ENCODE data around the gene KRT81. TPM values are rescaled to one million over a fixed set of nuclear protein-coding genes. Genes with fewer than 3 reads are reported as not detected.

The KRT81 gene
- total and polyA plus RNA-seq, 2 of the 4 experiments (the other 2 are of a cell fraction), result under 0.01 to 0.05 TPM

- Histone ChIP-seq H3K56ac (ENCODE audit: extremely low read depth, insufficient read depth, low read length) (no peak overlapping the region), H3K27ac (ENCODE audit: insufficient read depth, low read length) (no peak overlapping the region), H3K9me1 (ENCODE audit: insufficient read depth, low read length) (no peaks in the 10 kb centered on the region; the same call in 1 of the 2 replicates), H3K18ac (ENCODE audit: low read depth, low read length) (no peak overlapping the region), H2AK5ac (ENCODE audit: low read depth, low read length) (no peak overlapping the region), H3K14ac (replicated peaks; ENCODE audit: low read depth, low read length) (no peak overlapping the region), H2BK15ac (ENCODE audit: low read depth, low read length) (no peak overlapping the region), H4K20me1 (ENCODE audit: insufficient read depth, low read length) (no peaks in the 10 kb centered on the region), H2BK120ac (ENCODE audit: low read depth, low read length) (no peak overlapping the region), H2AK9ac (replicated peaks; ENCODE audit: low read depth, low read length, poor library complexity) (no peak overlapping the region), H3K27me3 (ENCODE audit: control insufficient read depth, insufficient read depth, low read length) (peaks cover 79% of the 10 kb centered on the region), H3K4me1 (ENCODE audit: control insufficient read depth, insufficient read depth, low read length) (no peaks in the 10 kb centered on the region), H4K91ac (ENCODE audit: insufficient read depth, low read depth, low read length) (no peak overlapping the region), H3K79me1 (ENCODE audit: low read depth in 1 of 2, low read length in 2 of 2) (no peaks in the 10 kb centered on the region), H4K8ac (ENCODE audit: low read depth in 2 of 2, low read length in 2 of 2) (no peak overlapping the region), H3K4me2 (ENCODE audit: low read depth, low read length) (no peak overlapping the region), H2BK5ac (ENCODE audit: low read depth, low read length, poor library complexity, severe bottlenecking) (no peak overlapping the region), H3K9me3 (ENCODE audit: control insufficient read depth, insufficient read depth, low read length) (no peaks in the 10 kb centered on the region), H3K23ac (ENCODE audit: low read depth, low read length) (no peak overlapping the region), H3K36me3 (ENCODE audit: control insufficient read depth, insufficient read depth, low read length) (no peaks in the 10 kb centered on the region), H3K9ac (ENCODE audit: low read depth, low read length) (no peak overlapping the region), H3K4ac (ENCODE audit: low read depth, low read length) (no peak overlapping the region), H2BK20ac (ENCODE audit: low read depth, low read length) (no peak overlapping the region), H4K5ac (ENCODE audit: low read depth, low read length) (no peak overlapping the region), H2AFZ (replicated peaks; ENCODE audit: low read length, poor library complexity) (no peak overlapping the region), H3K4me3 (ENCODE audit: insufficient read depth, low read depth, low read length) (no peak overlapping the region)
- ATAC-seq (ENCODE audit: low read depth), result no peak
- DNase-seq, result no peak
- no peak for TF ChIP-seq BHLHE40 (IDR thresholded peaks at IDR 0.05; ENCODE audit: low read depth, low read length)
- intact Hi-C loops (cut with micrococcal nuclease), result no loop called here
- in situ Hi-C loops (cut with MboI; ENCODE audit: low sequenced_read_pairs), result no loop called here
- CTCF ChIA-PET, result interaction anchor here (1.3 kb wide), 1 partner anchor 11 kb away, joined by 4 read pairs; no protein-coding TSS in a partner anchor
- POLR2A ChIA-PET (ENCODE audit: unreplicated experiment), result no interaction called here
- BruUV-seq (replicated peaks), result no TSS peak
- 80% methylated on average over 1 of the region's 11 CpGs; no CpG with 5 or more reads in 1 of the 2 experiments for whole genome bisulfite sequencing, 2 experiments (ENCODE audit: extremely low coverage in 2 of 2, insufficient read length in 1 of 2)
- dilution Hi-C loops (cut with HindIII; ENCODE audit: low sequenced_read_pairs, unreplicated experiment), result no loop called here
Measured at GRCh38 chr12:52316701-52317100, 25.4 kb upstream of the KRT81 start.

All from IMR-90 (cell line).